BE2C (cell line): Measurements from ENCODE around the gene CCDC137.

Experiments
- DNase-seq: peaks from one replicate; pipeline ENCODE4 v3.0.0-alpha.2; 2020
- H3K27me3 ChIP-seq: fragments of 250-450 bp; sonication (Bioruptor Pico); 2 replicates; pipeline ENCODE4 v1.5.1; 2020; ENCODE audit warnings: mild to moderate bottlenecking
- H3K36me3 ChIP-seq: fragments of 250-450 bp; sonication (Bioruptor Pico); 2 replicates; pipeline ENCODE4 v1.5.1; 2020; ENCODE audit warnings: mild to moderate bottlenecking
- H3K4me1 ChIP-seq: fragments of 250-450 bp; sonication (Bioruptor Pico); 2 replicates; pipeline ENCODE4 v1.5.1; 2020
- H3K4me3 ChIP-seq: 2 replicates; pipeline ENCODE4 v1.5.1; 2011; ENCODE audit warnings: low read depth, low read length
- H3K9me3 ChIP-seq: fragments of 250-450 bp; sonication (Bioruptor Pico); 2 replicates; pipeline ENCODE4 v1.5.1; 2020
- CTCF ChIP-seq: IDR thresholded peaks from 2 replicates; pipeline ENCODE4 v1.5.1; 2012; ENCODE audit warnings: mild to moderate bottlenecking, low read depth, low read length

CCDC137 gene

GRCh38 chr17:81648013-81648706 is 18.4 kb upstream of the CCDC137 start:
- no peaks in the 10 kb centered on the region for H3K36me3 ChIP-seq
- peaks cover 26% of the 10 kb centered on the region for H3K27me3 ChIP-seq
- no peaks in the 10 kb centered on the region for H3K9me3 ChIP-seq
- no peak overlapping the region for H3K4me3 ChIP-seq
- no peak for TF ChIP-seq CTCF
- peaks cover 6% of the 10 kb centered on the region; the same call in 1 of the 2 replicates for H3K4me1 ChIP-seq
- DNase-seq, result no peak

- H3K27me3 ChIP-seq, result peaks cover 26% of the 10 kb centered on the region
- H3K4me3 ChIP-seq, result no peak overlapping the region
- no peaks in the 10 kb centered on the region for H3K9me3 ChIP-seq
- TF ChIP-seq CTCF, result no peak
- DNase-seq, result no peak
- H3K4me1 ChIP-seq, result peaks cover 6% of the 10 kb centered on the region; the same call in 1 of the 2 replicates
- H3K36me3 ChIP-seq, result no peaks in the 10 kb centered on the region
Measured at GRCh38 chr17:81648707-81649085, 17.8 kb upstream of the CCDC137 start.

GRCh38 chr17:81650951-81651350 is 15.6 kb upstream of the CCDC137 start:
- Histone ChIP-seq H3K9me3 (no peaks in the 10 kb centered on the region), H3K4me1 (peaks cover 6% of the 10 kb centered on the region; the same call in 1 of the 2 replicates), H3K36me3 (no peaks in the 10 kb centered on the region), H3K27me3 (peaks cover 26% of the 10 kb centered on the region), H3K4me3 (no peak overlapping the region)
- no peak for TF ChIP-seq CTCF
- DNase-seq, result no peak

GRCh38 chr17:81651692-81652091 is 14.8 kb upstream of the CCDC137 start:
- no peak for TF ChIP-seq CTCF
- peak; percentile 60 for DNase-seq
- Histone ChIP-seq H3K4me1 (peaks cover 6% of the 10 kb centered on the region; the same call in 1 of the 2 replicates), H3K27me3 (peaks cover 26% of the 10 kb centered on the region), H3K9me3 (no peaks in the 10 kb centered on the region), H3K36me3 (no peaks in the 10 kb centered on the region), H3K4me3 (no peak overlapping the region)

- no peaks in the 10 kb centered on the region for H3K36me3 ChIP-seq
- DNase-seq, result no peak
- no peak overlapping the region for H3K4me3 ChIP-seq
- no peak for TF ChIP-seq CTCF
- no peaks in the 10 kb centered on the region for H3K9me3 ChIP-seq
- H3K4me1 ChIP-seq, result peaks cover 6% of the 10 kb centered on the region; the same call in 1 of the 2 replicates
- H3K27me3 ChIP-seq, result peaks cover 12% of the 10 kb centered on the region
Measured at GRCh38 chr17:81652906-81653771, 13.4 kb upstream of the CCDC137 start.
